Measurements from ENCODE around the gene CXorf51B.
"Not testable (repeated sequence)": the region's sequence is repeated elsewhere in the genome, so short reads cannot be mapped to it uniquely, and the experiment has no call there.

Gene CXorf51B

GRCh38 chrX:146809471-146809870, at the start of gene CXorf51B:
CXorf51B (plus strand) TSS chrX:146809771; CDS start chrX:146809792, 21 bp downstream.
- not testable (repeated sequence) for DNase-seq (ENCODE audit: low read depth, low spot score)

- not testable (repeated sequence) for DNase-seq (ENCODE audit: low read depth, low spot score)
Observed at GRCh38 chrX:146814644-146815043, 5.1 kb downstream of the CXorf51B start, which contains the start of gene CXorf51A. CXorf51A (minus strand) TSS chrX:146814744; CDS start chrX:146814723, 21 bp downstream.

- no peak for DNase-seq (ENCODE audit: low read depth, low spot score)
Observed at GRCh38 chrX:146831994-146832393, 22.4 kb downstream of the CXorf51B start.

GRCh38 chrX:146854281-146854680, 44.7 kb downstream of the CXorf51B start:
- DNase-seq (ENCODE audit: low read depth, low spot score), result no peak

Measured in activated naive CD8-positive, alpha-beta T cell treated with anti-CD3 and anti-CD28 coated beads, Interleukin-2, amount 50 U/mL, for 16 hours (primary cell).